SK-N-SH treated with all-trans-retinoic acid at 6 μM for 48 hours (cell line): ENCODE measurements around the gene NTNG1.

Source experiments
- ATAC-seq: fragments of 200-7000 bp; cut with Tn5 transposase; 3 replicates; pipeline ENCODE4 v1.9.1; 2020; ENCODE audit warnings: mild to moderate bottlenecking, moderate library complexity
- ARNTL ChIP-seq: fragments of 450-650 bp; formaldehyde crosslinking; IDR thresholded peaks from 2 replicates; pipeline ENCODE4 v1.5.0; 2020; ENCODE audit warnings: low read depth, mild to moderate bottlenecking, moderate library complexity, borderline replicate concordance
- BACH2 ChIP-seq: fragments of 250-450 bp; sonication (Bioruptor Pico); IDR thresholded peaks from 2 replicates; pipeline ENCODE4 v1.9.0; 2021; ENCODE audit warnings: mild to moderate bottlenecking, borderline replicate concordance
- ESRRG ChIP-seq: fragments of 250-450 bp; sonication (Bioruptor Pico); IDR thresholded peaks from 2 replicates; pipeline ENCODE4 v1.6.1; 2021; ENCODE audit warnings: mild to moderate bottlenecking
- ISL1 ChIP-seq: fragments of 250-450 bp; sonication (Bioruptor Pico); IDR thresholded peaks from 2 replicates; pipeline ENCODE4 v2.1.2; 2022; ENCODE audit warnings: mild to moderate bottlenecking, moderate library complexity
- PPARA ChIP-seq: fragments of 250-450 bp; sonication (Bioruptor Pico); IDR thresholded peaks from 2 replicates; pipeline ENCODE4 v1.5.0; 2020; ENCODE audit warnings: mild to moderate bottlenecking, borderline replicate concordance
- RARB ChIP-seq: fragments of 250-450 bp; sonication (Bioruptor Pico); IDR thresholded peaks from 2 replicates; pipeline ENCODE4 v1.8.0; 2021; ENCODE audit warnings: mild to moderate bottlenecking, moderate library complexity
- SNAI2 ChIP-seq: fragments of 250-450 bp; sonication (Bioruptor Pico); IDR thresholded peaks from 2 replicates; pipeline ENCODE4 v1.5.0; 2020; ENCODE audit warnings: mild to moderate bottlenecking, moderate library complexity
- TCF4 ChIP-seq: fragments of 250-450 bp; sonication (Bioruptor Pico); IDR thresholded peaks from 2 replicates; pipeline ENCODE4 v1.8.0; 2021; ENCODE audit warnings: mild to moderate bottlenecking, moderate library complexity, borderline replicate concordance
- TOX ChIP-seq: fragments of 250-450 bp; sonication (Bioruptor Pico); IDR thresholded peaks from 2 replicates; pipeline ENCODE4 v1.8.0; 2021; ENCODE audit warnings: mild to moderate bottlenecking, moderate library complexity, borderline replicate concordance
- ZC3H10 ChIP-seq: fragments of 250-450 bp; sonication (Bioruptor Pico); IDR thresholded peaks from 2 replicates; pipeline ENCODE4 v1.5.1; 2021; ENCODE audit warnings: mild to moderate bottlenecking, moderate library complexity
- ZFP3 ChIP-seq: fragments of 250-450 bp; sonication (Bioruptor Pico); IDR thresholded peaks from 2 replicates; pipeline ENCODE4 v1.5.0; 2020; ENCODE audit warnings: mild to moderate bottlenecking, moderate library complexity
- ZNF565 ChIP-seq: fragments of 450-650 bp; formaldehyde crosslinking; conservative IDR thresholded peaks from 2 replicates; pipeline ENCODE4 v1.5.0; 2020; ENCODE audit warnings: low read depth, mild to moderate bottlenecking, moderate library complexity
- ZNF70 ChIP-seq: fragments of 450-650 bp; formaldehyde crosslinking; IDR thresholded peaks from 2 replicates; pipeline ENCODE4 v1.5.0; 2020; ENCODE audit warnings: mild to moderate bottlenecking, moderate library complexity
- ZNF8 ChIP-seq: fragments of 450-650 bp; formaldehyde crosslinking; IDR thresholded peaks from 2 replicates; pipeline ENCODE4 v1.5.0; 2020; ENCODE audit warnings: mild to moderate bottlenecking, moderate library complexity
- TF ChIP-seq, protein P1 (sequence below): fragments of 250-450 bp; sonication (Bioruptor Pico); IDR thresholded peaks from 2 replicates; pipeline ENCODE4 v1.5.0; 2020; ENCODE audit warnings: mild to moderate bottlenecking, moderate library complexity
- TF ChIP-seq, protein P2 (sequence below): fragments of 250-450 bp; sonication (Bioruptor Pico); IDR thresholded peaks from 2 replicates; pipeline ENCODE4 v1.8.0; 2021; ENCODE audit warnings: low read depth, mild to moderate bottlenecking, moderate library complexity, borderline replicate concordance
- TF ChIP-seq, protein P3 (sequence below): fragments of 250-450 bp; sonication (Bioruptor Pico); IDR thresholded peaks from 2 replicates; pipeline ENCODE4 v1.5.1; 2020; ENCODE audit warnings: low read depth, mild to moderate bottlenecking, moderate library complexity
- TF ChIP-seq, protein P4 (sequence below): fragments of 250-450 bp; sonication (Bioruptor Pico); IDR thresholded peaks from 2 replicates; pipeline ENCODE4 v1.8.0; 2020; ENCODE audit warnings: mild to moderate bottlenecking, moderate library complexity, borderline replicate concordance
- TF ChIP-seq, protein P5 (sequence below): fragments of 250-450 bp; sonication (Bioruptor Pico); IDR thresholded peaks from 2 replicates; pipeline ENCODE4 v1.5.1; 2021; ENCODE audit warnings: mild to moderate bottlenecking, moderate library complexity

Gene NTNG1

DNA sequence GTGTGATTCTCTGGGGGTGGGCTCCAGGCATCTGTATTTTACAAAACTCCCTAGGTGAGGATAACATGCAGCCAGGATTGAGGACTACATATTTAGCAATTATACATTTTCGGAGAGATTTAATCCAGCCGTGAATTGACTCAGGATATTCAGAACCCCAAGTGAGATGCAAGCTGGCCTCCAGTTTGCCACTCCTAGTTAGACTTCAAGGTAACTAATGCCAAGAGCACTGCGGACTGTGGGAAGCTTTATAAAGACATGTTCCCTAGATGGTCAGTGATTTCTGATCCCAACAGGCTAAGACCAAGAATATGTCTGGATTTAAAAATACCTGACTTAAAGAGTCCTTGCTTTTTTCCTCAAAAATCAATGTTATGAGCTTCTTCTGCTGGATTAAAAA is 308.5 kb downstream of the NTNG1 start:
- no peak for ATAC-seq
- TF ChIP-seq SNAI2 (CRISPR knock-in tag) = no peak

DNA sequence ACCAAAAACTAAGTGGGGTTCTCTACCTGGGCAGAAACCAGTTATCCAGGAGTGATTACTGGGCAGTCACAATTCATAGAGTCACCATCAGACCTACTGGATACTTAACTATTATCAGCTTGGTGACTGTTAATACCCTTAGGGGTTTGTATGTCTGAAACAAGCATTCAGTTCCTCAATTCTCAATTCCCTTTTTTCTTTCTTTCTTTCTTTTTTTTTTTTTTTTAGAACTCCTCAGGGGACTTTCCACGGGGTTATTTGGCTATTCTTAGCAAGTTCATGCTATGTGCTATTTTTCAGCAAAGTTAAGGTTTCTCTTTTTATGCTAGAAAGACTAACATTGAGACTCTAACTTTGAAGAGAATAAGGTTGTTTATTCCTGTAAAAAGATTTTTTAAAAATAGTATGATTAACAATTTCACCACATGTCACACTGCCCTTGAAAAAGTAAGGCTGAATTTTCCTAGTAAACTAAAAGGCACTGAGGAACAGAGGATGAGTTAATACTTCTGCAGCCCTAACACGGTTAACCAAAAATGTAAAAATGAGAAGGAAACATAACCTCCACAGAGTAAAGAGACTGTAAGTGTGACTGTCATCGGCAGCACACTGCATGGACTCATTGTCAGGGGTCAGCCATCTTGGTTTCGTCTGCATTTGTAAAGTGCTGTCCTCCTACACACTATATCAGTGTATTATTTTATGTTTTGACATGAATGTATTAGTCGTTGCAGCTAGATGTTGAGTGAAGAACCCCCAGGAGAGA is 310.2 kb downstream of the NTNG1 start:
- no peak for ATAC-seq
- TF ChIP-seq TOX (CRISPR knock-in tag) (no peak), ARNTL (CRISPR knock-in tag) (no peak), RARB (CRISPR knock-in tag) (no peak), ZFP3 (CRISPR knock-in tag) (no peak), ZNF565 (CRISPR knock-in tag) (no peak), BACH2 (CRISPR knock-in tag) (no peak), PPARA (CRISPR knock-in tag) (no peak), ZNF8 (CRISPR knock-in tag) (no peak), ZNF70 (no peak), ISL1 (CRISPR knock-in tag) (no peak), ESRRG (CRISPR knock-in tag) (no peak), TCF4 (no peak), ZC3H10 (CRISPR knock-in tag) (no peak), SNAI2 (CRISPR knock-in tag) (no peak)
- TF ChIP-seq, protein P1, sequence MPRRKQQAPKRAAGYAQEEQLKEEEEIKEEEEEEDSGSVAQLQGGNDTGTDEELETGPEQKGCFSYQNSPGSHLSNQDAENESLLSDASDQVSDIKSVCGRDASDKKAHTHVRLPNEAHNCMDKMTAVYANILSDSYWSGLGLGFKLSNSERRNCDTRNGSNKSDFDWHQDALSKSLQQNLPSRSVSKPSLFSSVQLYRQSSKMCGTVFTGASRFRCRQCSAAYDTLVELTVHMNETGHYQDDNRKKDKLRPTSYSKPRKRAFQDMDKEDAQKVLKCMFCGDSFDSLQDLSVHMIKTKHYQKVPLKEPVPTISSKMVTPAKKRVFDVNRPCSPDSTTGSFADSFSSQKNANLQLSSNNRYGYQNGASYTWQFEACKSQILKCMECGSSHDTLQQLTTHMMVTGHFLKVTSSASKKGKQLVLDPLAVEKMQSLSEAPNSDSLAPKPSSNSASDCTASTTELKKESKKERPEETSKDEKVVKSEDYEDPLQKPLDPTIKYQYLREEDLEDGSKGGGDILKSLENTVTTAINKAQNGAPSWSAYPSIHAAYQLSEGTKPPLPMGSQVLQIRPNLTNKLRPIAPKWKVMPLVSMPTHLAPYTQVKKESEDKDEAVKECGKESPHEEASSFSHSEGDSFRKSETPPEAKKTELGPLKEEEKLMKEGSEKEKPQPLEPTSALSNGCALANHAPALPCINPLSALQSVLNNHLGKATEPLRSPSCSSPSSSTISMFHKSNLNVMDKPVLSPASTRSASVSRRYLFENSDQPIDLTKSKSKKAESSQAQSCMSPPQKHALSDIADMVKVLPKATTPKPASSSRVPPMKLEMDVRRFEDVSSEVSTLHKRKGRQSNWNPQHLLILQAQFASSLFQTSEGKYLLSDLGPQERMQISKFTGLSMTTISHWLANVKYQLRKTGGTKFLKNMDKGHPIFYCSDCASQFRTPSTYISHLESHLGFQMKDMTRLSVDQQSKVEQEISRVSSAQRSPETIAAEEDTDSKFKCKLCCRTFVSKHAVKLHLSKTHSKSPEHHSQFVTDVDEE (CRISPR knock-in tag) = no peak
- TF ChIP-seq, protein P2, sequence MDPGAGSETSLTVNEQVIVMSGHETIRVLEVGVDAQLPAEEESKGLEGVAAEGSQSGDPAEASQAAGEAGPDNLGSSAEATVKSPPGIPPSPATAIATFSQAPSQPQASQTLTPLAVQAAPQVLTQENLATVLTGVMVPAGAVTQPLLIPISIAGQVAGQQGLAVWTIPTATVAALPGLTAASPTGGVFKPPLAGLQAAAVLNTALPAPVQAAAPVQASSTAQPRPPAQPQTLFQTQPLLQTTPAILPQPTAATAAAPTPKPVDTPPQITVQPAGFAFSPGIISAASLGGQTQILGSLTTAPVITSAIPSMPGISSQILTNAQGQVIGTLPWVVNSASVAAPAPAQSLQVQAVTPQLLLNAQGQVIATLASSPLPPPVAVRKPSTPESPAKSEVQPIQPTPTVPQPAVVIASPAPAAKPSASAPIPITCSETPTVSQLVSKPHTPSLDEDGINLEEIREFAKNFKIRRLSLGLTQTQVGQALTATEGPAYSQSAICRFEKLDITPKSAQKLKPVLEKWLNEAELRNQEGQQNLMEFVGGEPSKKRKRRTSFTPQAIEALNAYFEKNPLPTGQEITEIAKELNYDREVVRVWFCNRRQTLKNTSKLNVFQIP (CRISPR knock-in tag) = no peak
- TF ChIP-seq, protein P3, sequence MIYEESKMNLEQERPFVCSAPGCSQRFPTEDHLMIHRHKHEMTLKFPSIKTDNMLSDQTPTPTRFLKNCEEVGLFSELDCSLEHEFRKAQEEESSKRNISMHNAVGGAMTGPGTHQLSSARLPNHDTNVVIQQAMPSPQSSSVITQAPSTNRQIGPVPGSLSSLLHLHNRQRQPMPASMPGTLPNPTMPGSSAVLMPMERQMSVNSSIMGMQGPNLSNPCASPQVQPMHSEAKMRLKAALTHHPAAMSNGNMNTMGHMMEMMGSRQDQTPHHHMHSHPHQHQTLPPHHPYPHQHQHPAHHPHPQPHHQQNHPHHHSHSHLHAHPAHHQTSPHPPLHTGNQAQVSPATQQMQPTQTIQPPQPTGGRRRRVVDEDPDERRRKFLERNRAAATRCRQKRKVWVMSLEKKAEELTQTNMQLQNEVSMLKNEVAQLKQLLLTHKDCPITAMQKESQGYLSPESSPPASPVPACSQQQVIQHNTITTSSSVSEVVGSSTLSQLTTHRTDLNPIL (CRISPR knock-in tag) = no peak
- TF ChIP-seq, protein P4, sequence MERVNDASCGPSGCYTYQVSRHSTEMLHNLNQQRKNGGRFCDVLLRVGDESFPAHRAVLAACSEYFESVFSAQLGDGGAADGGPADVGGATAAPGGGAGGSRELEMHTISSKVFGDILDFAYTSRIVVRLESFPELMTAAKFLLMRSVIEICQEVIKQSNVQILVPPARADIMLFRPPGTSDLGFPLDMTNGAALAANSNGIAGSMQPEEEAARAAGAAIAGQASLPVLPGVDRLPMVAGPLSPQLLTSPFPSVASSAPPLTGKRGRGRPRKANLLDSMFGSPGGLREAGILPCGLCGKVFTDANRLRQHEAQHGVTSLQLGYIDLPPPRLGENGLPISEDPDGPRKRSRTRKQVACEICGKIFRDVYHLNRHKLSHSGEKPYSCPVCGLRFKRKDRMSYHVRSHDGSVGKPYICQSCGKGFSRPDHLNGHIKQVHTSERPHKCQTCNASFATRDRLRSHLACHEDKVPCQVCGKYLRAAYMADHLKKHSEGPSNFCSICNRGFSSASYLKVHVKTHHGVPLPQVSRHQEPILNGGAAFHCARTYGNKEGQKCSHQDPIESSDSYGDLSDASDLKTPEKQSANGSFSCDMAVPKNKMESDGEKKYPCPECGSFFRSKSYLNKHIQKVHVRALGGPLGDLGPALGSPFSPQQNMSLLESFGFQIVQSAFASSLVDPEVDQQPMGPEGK = no peak

DNA sequence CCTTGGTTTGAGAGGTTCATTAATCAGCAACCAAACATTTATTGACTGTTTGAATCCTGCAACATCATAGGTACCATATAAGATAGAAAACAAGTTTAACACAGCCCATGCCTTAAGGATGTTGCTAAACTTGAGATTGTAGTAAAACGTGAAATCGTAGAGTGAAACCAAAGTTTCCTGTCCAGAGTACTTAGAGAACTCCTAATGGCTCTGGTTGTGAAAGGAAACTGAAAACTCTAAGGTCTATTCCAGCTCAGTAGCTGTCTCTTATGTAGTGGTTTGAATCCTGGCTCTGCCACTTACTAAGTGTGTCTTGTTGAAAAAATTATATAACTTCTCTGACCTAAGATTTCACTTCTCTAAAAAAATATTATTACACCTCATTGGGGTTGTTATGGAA is 310.9 kb downstream of the NTNG1 start:
- no peak for TF ChIP-seq ZFP3 (CRISPR knock-in tag)
- no peak for TF ChIP-seq ESRRG (CRISPR knock-in tag)
- TF ChIP-seq, protein P5, sequence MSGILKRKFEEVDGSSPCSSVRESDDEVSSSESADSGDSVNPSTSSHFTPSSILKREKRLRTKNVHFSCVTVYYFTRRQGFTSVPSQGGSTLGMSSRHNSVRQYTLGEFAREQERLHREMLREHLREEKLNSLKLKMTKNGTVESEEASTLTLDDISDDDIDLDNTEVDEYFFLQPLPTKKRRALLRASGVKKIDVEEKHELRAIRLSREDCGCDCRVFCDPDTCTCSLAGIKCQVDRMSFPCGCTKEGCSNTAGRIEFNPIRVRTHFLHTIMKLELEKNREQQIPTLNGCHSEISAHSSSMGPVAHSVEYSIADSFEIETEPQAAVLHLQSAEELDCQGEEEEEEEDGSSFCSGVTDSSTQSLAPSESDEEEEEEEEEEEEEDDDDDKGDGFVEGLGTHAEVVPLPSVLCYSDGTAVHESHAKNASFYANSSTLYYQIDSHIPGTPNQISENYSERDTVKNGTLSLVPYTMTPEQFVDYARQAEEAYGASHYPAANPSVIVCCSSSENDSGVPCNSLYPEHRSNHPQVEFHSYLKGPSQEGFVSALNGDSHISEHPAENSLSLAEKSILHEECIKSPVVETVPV (CRISPR knock-in tag) = no peak
- TF ChIP-seq, protein P4 = no peak
- no peak for TF ChIP-seq ISL1 (CRISPR knock-in tag)
- TF ChIP-seq, protein P1 (CRISPR knock-in tag) = no peak
- TF ChIP-seq ARNTL (CRISPR knock-in tag) = no peak
- TF ChIP-seq, protein P3 (CRISPR knock-in tag) = no peak
- no peak for ATAC-seq
